CD4-positive, alpha-beta T cell treated with Interleukin-4 for 1 hour (primary cell): ENCODE results near the gene ZNF385B.

Experiments used
- DNase-seq, 2 donors: peaks; one replicate each; pipeline ENCODE4 v3.0.0-alpha.2; 2020 to 2022

ZNF385B gene

GRCh38 chr2:179855673-179856072, 5.7 kb downstream of the ZNF385B start:
- DNase-seq: no peak

GRCh38 chr2:179854891-179855290, 6.5 kb downstream of the ZNF385B start:
- no peak for DNase-seq

- no peak for DNase-seq
These were observed 8.3 kb downstream of the ZNF385B start for GRCh38 chr2:179853108-179853507.

- no peak for DNase-seq
These were observed 11.2 kb downstream of the ZNF385B start for GRCh38 chr2:179850188-179850587.

- DNase-seq: no peak
These were observed 11.7 kb downstream of the ZNF385B start for GRCh38 chr2:179849719-179850118.

- DNase-seq: no peak
These were observed 17.9 kb downstream of the ZNF385B start for GRCh38 chr2:179843541-179843940.

GRCh38 chr2:179842498-179843153, 18.8 kb downstream of the ZNF385B start:
- no peak for DNase-seq

GRCh38 chr2:179840840-179841239, 20.6 kb downstream of the ZNF385B start:
- DNase-seq: no peak

GRCh38 chr2:179837408-179837807, 24.0 kb downstream of the ZNF385B start:
- no peak for DNase-seq

GRCh38 chr2:179830043-179830787, 31.2 kb downstream of the ZNF385B start:
- no peak for DNase-seq

GRCh38 chr2:179826297-179826696, 35.1 kb downstream of the ZNF385B start:
- no peak for DNase-seq

- no peak for DNase-seq
These were observed 35.9 kb downstream of the ZNF385B start for GRCh38 chr2:179825494-179825893.

GRCh38 chr2:179824961-179825360, 36.5 kb downstream of the ZNF385B start:
- DNase-seq: no peak

GRCh38 chr2:179822540-179822939, 38.9 kb downstream of the ZNF385B start:
- DNase-seq: no peak

- no peak for DNase-seq
These were observed 42.9 kb downstream of the ZNF385B start for GRCh38 chr2:179818546-179818945.

GRCh38 chr2:179817181-179817841, 44.1 kb downstream of the ZNF385B start:
- no peak for DNase-seq

GRCh38 chr2:179814050-179814449, 47.4 kb downstream of the ZNF385B start:
- DNase-seq: no peak

GRCh38 chr2:179812501-179812900, 48.9 kb downstream of the ZNF385B start:
- no peak for DNase-seq

GRCh38 chr2:179811042-179811441, 50.4 kb downstream of the ZNF385B start:
- DNase-seq: no peak

GRCh38 chr2:179809606-179810005, 51.8 kb downstream of the ZNF385B start:
- DNase-seq: no peak

GRCh38 chr2:179805001-179805400, 56.4 kb downstream of the ZNF385B start:
- no peak for DNase-seq

- DNase-seq: no peak
These were observed 57.2 kb downstream of the ZNF385B start for GRCh38 chr2:179804206-179804605.

GRCh38 chr2:179802051-179802882, 59.1 kb downstream of the ZNF385B start:
- DNase-seq: no peak
